ENCODE results near the gene CXXC5. TPM values are rescaled to one million over a fixed set of nuclear protein-coding genes. Genes with fewer than 3 reads are reported as not detected.
"Not testable (repeated sequence)": the region's sequence is repeated elsewhere in the genome, so short reads cannot be mapped to it uniquely, and the experiment has no call there.

The CXXC5 gene
- total RNA-seq = 51.8 TPM

- peak in 1 of 3 experiments; percentile 19 for TF ChIP-seq CTCF (IDR thresholded peaks at IDR 0.05)
- TF ChIP-seq POLR2AphosphoS5 (IDR thresholded peaks at IDR 0.05; ENCODE audit: insufficient read depth in 1 of 2, low read depth in 1 of 2) = peak in 1 of 2 donors; percentile 78
- peak in 1 of 2 donors; percentile 79 for TF ChIP-seq POLR2A (IDR thresholded peaks at IDR 0.05)
- H3K27ac ChIP-seq = peak within 1 kb of the TSS; percentile 95
- H3K4me3 ChIP-seq = peak within 1 kb of the TSS; percentile 65 to 67
- intact Hi-C loops (cut with DNase I) = no loop called here
- no peaks in the 10 kb centered on the region for H3K27me3 ChIP-seq
- no peaks in the 10 kb centered on the region for H3K9me3 ChIP-seq
- no peaks in the 10 kb centered on the region for H3K36me3 ChIP-seq
- DNase-seq (ENCODE audit: extremely low spot score in 2 of 2) = no peak
- peaks cover 70% of the 10 kb centered on the region for H3K4me1 ChIP-seq
These were observed at the start of gene CXXC5 for GRCh38 chr5:139648205-139649081. CXXC5 (plus strand) TSS chr5:139648349; CDS start chr5:139680524, 32,175 bp downstream.

GRCh38 chr5:139598601-139598965 is 49.6 kb upstream of the CXXC5 start:
- H3K27ac ChIP-seq; H3K27me3 ChIP-seq; H3K4me1 ChIP-seq; H3K9me3 ChIP-seq; intact Hi-C loops (cut with DNase I); DNase-seq (ENCODE audit: extremely low spot score in 2 of 2); H3K4me3 ChIP-seq: not testable (repeated sequence)
- H3K36me3 ChIP-seq = peaks cover 0 to 17% of the 10 kb centered on the region in 2 donors

- Histone ChIP-seq H3K27me3 (no peaks in the 10 kb centered on the region), H3K4me3 (no peak overlapping the region), H3K9me3 (no peaks in the 10 kb centered on the region), H3K36me3 (peaks cover 0 to 25% of the 10 kb centered on the region in 2 donors), H3K4me1 (no peaks in the 10 kb centered on the region), H3K27ac (no peak overlapping the region)
- DNase-seq (ENCODE audit: extremely low spot score in 2 of 2) = no peak
- intact Hi-C loops (cut with DNase I) = no loop called here
- no peak for TF ChIP-seq CTCF (IDR thresholded peaks at IDR 0.05)
- no peak for TF ChIP-seq POLR2AphosphoS5 (IDR thresholded peaks at IDR 0.05; ENCODE audit: insufficient read depth in 1 of 2, low read depth in 1 of 2)
- TF ChIP-seq POLR2A (IDR thresholded peaks at IDR 0.05) = no peak
These were observed 47.7 kb upstream of the CXXC5 start for GRCh38 chr5:139600336-139600949.

- intact Hi-C loops (cut with DNase I) = no loop called here
- H3K27ac ChIP-seq = no peak overlapping the region
- H3K4me1 ChIP-seq = peaks cover 4% of the 10 kb centered on the region
- TF ChIP-seq POLR2AphosphoS5 (IDR thresholded peaks at IDR 0.05; ENCODE audit: insufficient read depth in 1 of 2, low read depth in 1 of 2) (no peak), POLR2A (IDR thresholded peaks at IDR 0.05) (no peak), CTCF (IDR thresholded peaks at IDR 0.05) (no peak)
- H3K27me3 ChIP-seq = no peaks in the 10 kb centered on the region
- H3K9me3 ChIP-seq = no peaks in the 10 kb centered on the region
- peaks cover 0 to 25% of the 10 kb centered on the region in 2 donors for H3K36me3 ChIP-seq
- no peak for DNase-seq (ENCODE audit: extremely low spot score in 2 of 2)
- H3K4me3 ChIP-seq = no peak overlapping the region
These were observed 46.7 kb upstream of the CXXC5 start for GRCh38 chr5:139601429-139601828.

GRCh38 chr5:139601948-139602347 is 46.2 kb upstream of the CXXC5 start:
- intact Hi-C loops (cut with DNase I); H3K27me3 ChIP-seq: not testable (repeated sequence)
- H3K36me3 ChIP-seq = peaks cover 0 to 25% of the 10 kb centered on the region in 2 donors

GRCh38 chr5:139605887-139606286 is 42.3 kb upstream of the CXXC5 start:
- Histone ChIP-seq H3K4me3 (no peak overlapping the region), H3K27me3 (no peaks in the 10 kb centered on the region), H3K4me1 (peaks cover 12% of the 10 kb centered on the region), H3K9me3 (no peaks in the 10 kb centered on the region), H3K27ac (no peak overlapping the region), H3K36me3 (peaks cover 0 to 25% of the 10 kb centered on the region in 2 donors)
- no peak for TF ChIP-seq CTCF (IDR thresholded peaks at IDR 0.05)
- no peak for TF ChIP-seq POLR2A (IDR thresholded peaks at IDR 0.05)
- no peak for TF ChIP-seq POLR2AphosphoS5 (IDR thresholded peaks at IDR 0.05; ENCODE audit: insufficient read depth in 1 of 2, low read depth in 1 of 2)
- no peak for DNase-seq (ENCODE audit: extremely low spot score in 2 of 2)
- intact Hi-C loops (cut with DNase I) = no loop called here

More at GRCh38 chr5:139601948-139602347, 46.2 kb upstream of the CXXC5 start:
- not testable (repeated sequence) for H3K27ac ChIP-seq; H3K4me1 ChIP-seq; H3K9me3 ChIP-seq; DNase-seq (ENCODE audit: extremely low spot score in 2 of 2); H3K4me3 ChIP-seq
